Choroid plexus epithelial cell (primary cell): ENCODE data around the gene BPGM.
A peak's percentile ranks its signal among the peaks of the same experiment; 100 is the strongest.

Experiments
- DNase-seq: peaks from one replicate; pipeline ENCODE4 v3.0.0-alpha.2; 2010; ENCODE audit warnings: low read depth
- H3K4me3 ChIP-seq: 2 replicates; pipeline ENCODE4 v1.5.1; 2011; ENCODE audit warnings: low read depth, mild to moderate bottlenecking, control low read depth, low read length, moderate library complexity
- TF ChIP-seq, protein P1 (sequence below): conservative IDR thresholded peaks from 2 replicates; pipeline ENCODE4 v1.5.1; 2011; ENCODE audit warnings: low read depth, mild to moderate bottlenecking, control low read depth, inconsistent platforms, low read length, moderate library complexity

BPGM gene

DNA sequence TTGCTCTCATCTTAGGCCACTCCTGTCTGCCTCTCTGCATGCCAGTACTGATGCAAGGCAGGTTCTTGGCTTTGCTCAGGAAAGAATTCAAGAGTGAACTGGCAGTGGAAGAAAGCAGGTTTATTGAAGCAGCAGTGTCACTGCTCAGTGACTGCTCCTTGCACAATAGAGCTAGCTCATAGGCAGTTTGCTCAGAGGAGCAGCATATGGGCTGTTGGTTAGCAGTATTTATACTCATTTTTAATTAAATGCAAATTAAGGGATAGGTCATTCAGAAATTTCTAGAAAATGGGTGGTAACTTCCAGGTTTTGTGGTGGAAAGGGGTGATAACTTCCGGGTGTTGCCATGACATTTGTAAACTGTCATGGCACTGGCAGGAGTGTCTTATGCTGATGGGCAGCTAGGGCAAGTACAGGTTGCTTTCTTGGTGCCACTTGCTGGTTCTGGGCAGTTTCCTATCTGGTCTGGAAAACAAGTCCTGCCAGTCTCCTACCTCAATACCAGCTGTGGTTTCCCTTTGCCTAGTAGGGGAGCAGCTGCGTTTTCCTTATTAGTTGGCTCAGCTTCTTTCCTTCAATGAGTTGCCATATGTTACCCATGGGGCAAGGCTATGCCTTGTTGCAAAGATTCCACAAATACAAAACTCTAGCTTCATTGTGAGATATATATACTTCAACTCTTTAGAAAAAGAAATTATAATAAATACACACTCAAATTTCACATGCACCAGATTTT, 68.0 kb downstream of the BPGM start:
- DNase-seq, result no peak

DNA sequence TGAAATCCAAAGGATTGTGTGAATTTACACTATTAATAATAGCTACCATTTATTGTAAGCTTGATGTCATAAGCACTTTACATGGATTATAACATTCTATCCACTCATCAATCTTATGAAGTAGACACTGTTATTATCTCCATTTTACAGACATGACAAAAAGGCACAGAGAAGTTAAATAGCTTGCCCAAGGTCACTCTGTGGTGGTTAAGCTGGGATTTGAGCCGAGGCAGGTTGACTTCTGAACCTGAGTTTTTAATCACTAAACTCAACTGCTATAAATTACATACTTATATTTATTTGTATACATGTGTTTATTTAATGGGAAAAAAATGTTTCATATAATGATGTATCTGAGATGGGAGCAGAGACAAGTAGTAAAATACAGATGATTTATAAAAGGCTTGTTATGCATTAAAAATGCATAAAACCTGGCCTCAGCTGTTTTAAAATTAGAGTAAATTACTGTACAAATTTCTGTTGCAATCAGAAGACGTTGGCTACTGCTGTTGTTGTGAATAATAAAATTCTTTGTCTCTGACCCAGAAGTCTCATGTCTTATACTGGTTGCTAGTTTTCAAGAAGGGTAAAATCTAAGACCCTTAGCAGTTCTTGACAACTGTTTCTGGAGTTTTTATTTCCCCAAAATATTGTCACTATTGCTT, 71.7 kb downstream of the BPGM start:
- no peak for DNase-seq
- TF ChIP-seq, protein P1, sequence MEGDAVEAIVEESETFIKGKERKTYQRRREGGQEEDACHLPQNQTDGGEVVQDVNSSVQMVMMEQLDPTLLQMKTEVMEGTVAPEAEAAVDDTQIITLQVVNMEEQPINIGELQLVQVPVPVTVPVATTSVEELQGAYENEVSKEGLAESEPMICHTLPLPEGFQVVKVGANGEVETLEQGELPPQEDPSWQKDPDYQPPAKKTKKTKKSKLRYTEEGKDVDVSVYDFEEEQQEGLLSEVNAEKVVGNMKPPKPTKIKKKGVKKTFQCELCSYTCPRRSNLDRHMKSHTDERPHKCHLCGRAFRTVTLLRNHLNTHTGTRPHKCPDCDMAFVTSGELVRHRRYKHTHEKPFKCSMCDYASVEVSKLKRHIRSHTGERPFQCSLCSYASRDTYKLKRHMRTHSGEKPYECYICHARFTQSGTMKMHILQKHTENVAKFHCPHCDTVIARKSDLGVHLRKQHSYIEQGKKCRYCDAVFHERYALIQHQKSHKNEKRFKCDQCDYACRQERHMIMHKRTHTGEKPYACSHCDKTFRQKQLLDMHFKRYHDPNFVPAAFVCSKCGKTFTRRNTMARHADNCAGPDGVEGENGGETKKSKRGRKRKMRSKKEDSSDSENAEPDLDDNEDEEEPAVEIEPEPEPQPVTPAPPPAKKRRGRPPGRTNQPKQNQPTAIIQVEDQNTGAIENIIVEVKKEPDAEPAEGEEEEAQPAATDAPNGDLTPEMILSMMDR, result no peak
- H3K4me3 ChIP-seq, result no peak overlapping the region

More for the DNA sequence above, 68.0 kb downstream of the BPGM start:
- TF ChIP-seq, protein P1, result no peak
- no peak overlapping the region for H3K4me3 ChIP-seq

DNA sequence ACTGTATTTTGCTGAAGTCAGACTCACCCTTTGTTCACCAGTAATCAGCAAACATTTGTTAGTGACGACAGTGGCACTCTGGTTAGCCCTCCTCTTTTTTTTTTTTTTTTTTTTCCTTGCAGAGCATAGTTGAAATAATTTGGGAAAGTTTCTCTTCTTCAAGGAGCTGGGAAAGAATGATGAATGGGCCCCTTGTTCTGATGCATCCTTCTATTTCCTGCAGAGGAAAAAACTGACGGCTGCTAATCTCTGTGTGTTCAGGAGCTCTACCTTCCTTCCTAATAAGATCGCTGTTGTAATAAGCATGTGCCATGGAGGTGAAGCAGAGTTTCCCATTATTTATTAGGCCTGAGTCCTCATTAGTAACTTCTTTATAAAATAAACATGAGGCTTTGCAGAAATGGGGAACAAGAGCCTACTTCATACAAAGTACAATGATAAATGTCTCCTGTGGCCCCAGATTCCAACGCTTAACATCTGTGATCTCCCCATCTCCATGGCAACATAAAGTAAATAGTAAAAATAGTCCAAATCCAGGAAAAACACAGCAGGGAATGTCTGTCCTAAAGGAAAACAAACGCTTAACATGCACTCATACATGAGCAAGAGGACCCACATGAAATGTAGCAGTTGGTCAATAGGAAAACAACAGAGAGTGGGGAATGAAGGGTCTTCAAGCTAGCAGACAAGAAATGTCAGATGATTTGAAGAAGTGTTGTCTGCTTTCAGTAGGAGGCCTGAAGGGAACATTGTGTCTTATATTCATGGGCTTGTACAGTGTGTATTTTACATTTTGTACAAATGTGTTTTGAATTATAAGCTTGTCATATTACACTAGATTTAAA, 73.7 kb downstream of the BPGM start:
- peak; percentile 61 for DNase-seq

DNA sequence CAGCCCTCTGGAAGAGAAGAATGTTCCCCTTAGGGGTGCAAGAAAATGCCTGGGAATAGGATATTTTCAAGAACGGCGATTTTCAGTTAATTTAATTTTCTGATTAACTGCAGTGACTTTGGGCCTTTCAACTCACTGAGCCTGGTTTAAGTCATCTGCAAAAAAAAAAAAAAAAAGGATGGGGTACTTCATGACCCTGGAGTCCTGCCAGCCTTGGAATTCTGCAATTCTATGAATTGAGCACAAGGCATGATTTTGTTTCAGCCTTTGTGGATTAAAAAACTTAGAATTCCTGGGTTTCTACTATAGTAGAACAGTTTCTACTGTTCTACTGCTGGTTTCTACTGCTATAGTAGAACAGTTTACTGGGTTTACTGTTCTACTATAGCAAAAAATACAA, 74.5 kb downstream of the BPGM start:
- TF ChIP-seq, protein P1, result no peak
- DNase-seq, result no peak
- no peak overlapping the region for H3K4me3 ChIP-seq

More for the DNA sequence above, 73.7 kb downstream of the BPGM start:
- H3K4me3 ChIP-seq, result no peak overlapping the region
- TF ChIP-seq, protein P1, result no peak

DNA sequence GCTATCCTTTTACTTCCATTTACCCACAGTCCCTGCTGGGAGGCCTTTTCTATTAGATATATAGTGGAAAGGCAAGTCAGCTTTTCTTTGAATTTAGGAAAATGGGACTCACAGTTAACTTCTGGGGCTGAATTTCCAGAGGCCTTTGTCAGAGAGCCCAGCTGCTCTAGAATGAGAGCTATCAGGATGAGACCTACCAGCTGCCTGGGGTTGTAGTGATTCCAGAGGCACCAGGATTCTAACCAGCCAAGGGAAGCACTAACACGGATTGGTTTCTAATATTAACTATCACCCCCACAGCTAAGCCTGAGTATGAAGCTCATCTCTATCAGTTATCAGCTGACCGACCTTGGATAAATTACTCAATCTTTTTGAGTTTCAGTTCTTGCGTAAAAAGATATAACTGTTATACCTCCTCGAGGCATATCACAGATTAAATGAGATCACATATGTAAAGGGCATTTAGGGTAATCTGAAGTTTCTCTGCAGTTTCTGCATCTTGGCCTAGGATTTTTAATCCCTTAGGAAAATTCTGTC, 76.2 kb downstream of the BPGM start:
- TF ChIP-seq, protein P1, result no peak
- no peak overlapping the region for H3K4me3 ChIP-seq
- DNase-seq, result no peak

DNA sequence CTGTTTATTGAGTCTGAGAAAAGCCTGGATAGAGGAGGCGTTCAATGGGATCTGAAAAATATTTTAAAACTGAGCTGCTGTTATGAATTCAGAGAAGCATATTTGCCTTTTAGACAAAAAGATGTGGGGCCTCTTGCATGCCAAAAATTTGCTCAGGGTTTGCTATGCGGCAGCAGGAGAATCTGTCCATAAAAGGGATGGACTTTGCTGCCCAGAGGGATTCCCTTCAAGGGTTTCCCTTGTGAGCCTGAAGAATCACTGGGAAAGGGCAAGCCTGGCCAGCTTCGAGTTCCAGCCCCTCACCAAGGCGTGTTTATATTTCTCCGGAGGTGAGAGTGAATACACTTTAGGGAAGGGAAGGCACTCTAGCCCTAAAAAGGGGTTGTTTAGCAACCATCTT, 77.2 kb downstream of the BPGM start:
- DNase-seq, result no peak
- H3K4me3 ChIP-seq, result no peak overlapping the region
- TF ChIP-seq, protein P1, result no peak
